Measurements from ENCODE around the gene NDOR1. TPM values are rescaled to one million over a fixed set of nuclear protein-coding genes. Genes with fewer than 3 reads are reported as not detected.
A peak's percentile ranks its signal among the peaks of the same experiment; 100 is the strongest.

NDOR1 gene
- total RNA-seq, 1 donor from 2014 or later: 26.9 TPM

DNA sequence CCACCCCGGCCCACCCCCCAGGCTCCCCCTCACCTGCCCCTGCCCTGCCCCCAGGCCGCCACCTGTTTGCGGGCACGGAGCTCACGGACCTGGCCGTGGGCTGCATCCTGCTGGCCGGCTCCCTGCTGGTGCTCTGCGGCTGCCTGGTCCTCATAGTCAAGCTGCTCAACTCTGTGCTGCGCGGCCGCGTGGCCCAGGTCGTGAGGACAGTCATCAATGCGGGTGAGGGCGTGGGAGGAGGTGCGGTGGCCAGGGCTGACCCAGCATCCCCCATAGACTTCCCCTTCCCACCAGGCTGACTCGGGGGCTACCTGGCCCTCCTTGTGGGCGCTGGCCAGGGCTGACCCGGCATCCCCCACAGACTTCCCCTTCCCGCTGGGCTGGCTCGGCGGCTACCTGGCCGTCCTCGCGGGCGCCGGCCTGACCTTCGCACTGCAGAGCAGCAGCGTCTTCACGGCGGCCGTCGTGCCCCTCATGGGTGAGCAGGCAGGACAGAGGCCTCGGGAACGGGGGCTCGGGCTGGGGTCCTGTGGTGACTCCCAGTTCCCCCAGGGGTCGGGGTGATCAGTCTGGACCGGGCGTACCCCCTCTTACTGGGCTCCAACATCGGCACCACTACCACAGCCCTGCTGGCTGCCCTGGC lies 28.7 kb downstream of the NDOR1 start:
- DNase-seq (ENCODE audit: low read depth): no peak
- no peak overlapping the region for H3K4me3 ChIP-seq (ENCODE audit: low read depth, low read length)
- TF ChIP-seq CTCF (conservative IDR thresholded peaks at IDR 0.05; ENCODE audit: low read depth, low read length): no peak

DNA sequence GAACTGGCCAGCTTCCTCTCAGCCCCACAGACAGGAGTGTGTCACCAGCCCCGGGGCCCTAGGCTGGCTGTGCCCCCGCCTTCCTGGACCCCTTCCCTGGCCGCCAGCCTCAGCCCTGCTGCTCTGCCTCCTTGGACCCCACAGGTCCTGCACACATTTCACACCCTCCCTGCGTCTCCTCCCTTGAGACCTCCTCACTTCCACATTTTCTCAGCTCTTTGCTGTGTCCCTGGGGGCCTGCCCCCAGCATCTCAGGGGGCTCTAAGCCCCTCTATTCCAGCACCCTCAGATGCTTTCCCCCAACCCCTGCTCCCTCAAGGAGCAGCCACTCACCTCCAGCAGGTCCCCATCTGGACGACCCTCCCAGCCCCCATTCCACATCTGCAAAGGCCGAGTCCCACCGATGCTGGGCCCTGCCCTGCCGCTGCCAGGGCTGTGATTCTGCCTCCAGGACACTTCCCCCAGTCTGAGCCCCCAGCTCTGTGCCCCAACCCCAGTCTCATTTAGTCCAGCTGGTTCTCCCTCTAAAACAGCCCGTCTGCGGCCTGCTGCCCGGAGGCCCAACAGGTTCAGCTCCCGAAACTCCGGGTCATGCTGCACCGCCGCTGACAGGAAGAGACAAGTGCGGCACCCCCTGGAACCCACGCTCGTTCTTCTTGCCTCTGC lies 29.4 kb downstream of the NDOR1 start:
- no peak for DNase-seq (ENCODE audit: low read depth)
- TF ChIP-seq CTCF (conservative IDR thresholded peaks at IDR 0.05; ENCODE audit: low read depth, low read length): no peak
- no peak overlapping the region for H3K4me3 ChIP-seq (ENCODE audit: low read depth, low read length)

GRCh38 chr9:137235424-137236237 lies 30.1 kb downstream of the NDOR1 start:
- peak overlapping the region; percentile 23 for H3K4me3 ChIP-seq (ENCODE audit: low read depth, low read length)
- DNase-seq (ENCODE audit: low read depth): no peak
- no peak for TF ChIP-seq CTCF (conservative IDR thresholded peaks at IDR 0.05; ENCODE audit: low read depth, low read length)

- H3K4me3 ChIP-seq (ENCODE audit: low read depth, low read length): peak overlapping the region; percentile 23
- TF ChIP-seq CTCF (conservative IDR thresholded peaks at IDR 0.05; ENCODE audit: low read depth, low read length): peak; percentile 95
- DNase-seq (ENCODE audit: low read depth): no peak
Observed at GRCh38 chr9:137236238-137236935, 30.9 kb downstream of the NDOR1 start.

GRCh38 chr9:137236936-137237421 lies 31.5 kb downstream of the NDOR1 start:
- TF ChIP-seq CTCF (conservative IDR thresholded peaks at IDR 0.05; ENCODE audit: low read depth, low read length): no peak
- no peak overlapping the region for H3K4me3 ChIP-seq (ENCODE audit: low read depth, low read length)
- DNase-seq (ENCODE audit: low read depth): no peak

Data from epithelial cell of proximal tubule (primary cell).